Mesothelial cell of epicardium (in vitro differentiated cells): ENCODE data around the gene CDC42EP3. TPM values are rescaled to one million over a fixed set of nuclear protein-coding genes. Genes with fewer than 3 reads are reported as not detected.
A peak's percentile ranks its signal among the peaks of the same experiment; 100 is the strongest.

Experiments
- DNase-seq, 2 experiments: peaks; one replicate each; pipeline ENCODE4 v3.0.0; 2021; ENCODE audit warnings: low spot score in 2 of 2; ENCODE audit not compliant: unreplicated experiment in 2 of 2
- H3K27ac Mint-ChIP-seq: 2 replicates; pipeline ENCODE4 v1.8.0; 2021; ENCODE audit warnings: mixed read lengths
- H3K27me3 Mint-ChIP-seq: 2 replicates; pipeline ENCODE4 v1.8.0; 2021; ENCODE audit warnings: low read depth, mixed read lengths
- H3K36me3 Mint-ChIP-seq: 2 replicates; pipeline ENCODE4 v1.8.0; 2021; ENCODE audit warnings: mixed read lengths
- H3K4me1 Mint-ChIP-seq: 2 replicates; pipeline ENCODE4 v1.8.0; 2021; ENCODE audit warnings: mixed read lengths
- H3K4me3 Mint-ChIP-seq: 2 replicates; pipeline ENCODE4 v1.8.0; 2021; ENCODE audit warnings: mild to moderate bottlenecking, moderate library complexity, mixed read lengths
- H3K9me3 Mint-ChIP-seq: 2 replicates; pipeline ENCODE4 v1.8.0; 2021; ENCODE audit warnings: mixed read lengths
- total RNA-seq: library from RNA; stranded (reverse); gene quantifications from 3 replicates; pipeline ENCODE4 v1.2.1, GENCODE V29; 2021
- TF ChIP-seq, protein P1 (sequence below): fragments of 200-600 bp; sonication (generic); IDR thresholded peaks from one replicate; pipeline ENCODE4 v1.5.0; 2021; ENCODE audit warnings: antibody characterized with exemption; ENCODE audit not compliant: unreplicated experiment

CDC42EP3 gene
- total RNA-seq, 1 donor from 2014 or later: 48.7 TPM

DNA sequence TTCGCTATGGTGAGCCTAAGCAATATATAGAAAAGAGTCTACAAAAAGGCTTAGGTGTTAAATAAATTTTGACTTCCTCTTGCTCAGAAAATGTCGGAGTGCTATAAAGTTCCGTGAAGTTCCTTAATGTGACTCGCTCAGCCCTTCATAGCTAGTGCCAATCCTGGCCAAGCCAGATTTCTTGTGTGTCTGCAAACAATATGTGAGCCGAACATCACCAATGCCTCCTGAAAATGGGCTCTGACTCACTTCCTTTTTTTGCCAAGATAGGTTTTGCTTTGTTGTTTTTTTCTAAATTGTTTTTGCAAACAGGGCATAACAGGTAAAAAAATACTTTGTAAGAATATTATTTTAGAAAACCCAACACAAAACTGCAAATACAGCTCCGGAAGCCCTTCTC lies 26.1 kb downstream of the CDC42EP3 start:
- DNase-seq: no peak
- H3K4me3 Mint-ChIP-seq: no peak overlapping the region
- no peaks in the 10 kb centered on the region for H3K27me3 Mint-ChIP-seq
- TF ChIP-seq, protein P1, sequence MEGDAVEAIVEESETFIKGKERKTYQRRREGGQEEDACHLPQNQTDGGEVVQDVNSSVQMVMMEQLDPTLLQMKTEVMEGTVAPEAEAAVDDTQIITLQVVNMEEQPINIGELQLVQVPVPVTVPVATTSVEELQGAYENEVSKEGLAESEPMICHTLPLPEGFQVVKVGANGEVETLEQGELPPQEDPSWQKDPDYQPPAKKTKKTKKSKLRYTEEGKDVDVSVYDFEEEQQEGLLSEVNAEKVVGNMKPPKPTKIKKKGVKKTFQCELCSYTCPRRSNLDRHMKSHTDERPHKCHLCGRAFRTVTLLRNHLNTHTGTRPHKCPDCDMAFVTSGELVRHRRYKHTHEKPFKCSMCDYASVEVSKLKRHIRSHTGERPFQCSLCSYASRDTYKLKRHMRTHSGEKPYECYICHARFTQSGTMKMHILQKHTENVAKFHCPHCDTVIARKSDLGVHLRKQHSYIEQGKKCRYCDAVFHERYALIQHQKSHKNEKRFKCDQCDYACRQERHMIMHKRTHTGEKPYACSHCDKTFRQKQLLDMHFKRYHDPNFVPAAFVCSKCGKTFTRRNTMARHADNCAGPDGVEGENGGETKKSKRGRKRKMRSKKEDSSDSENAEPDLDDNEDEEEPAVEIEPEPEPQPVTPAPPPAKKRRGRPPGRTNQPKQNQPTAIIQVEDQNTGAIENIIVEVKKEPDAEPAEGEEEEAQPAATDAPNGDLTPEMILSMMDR: no peak
- peaks cover 12% of the 10 kb centered on the region for H3K9me3 Mint-ChIP-seq
- H3K4me1 Mint-ChIP-seq: peaks cover 26% of the 10 kb centered on the region
- H3K27ac Mint-ChIP-seq: no peak overlapping the region
- H3K36me3 Mint-ChIP-seq: peaks cover 58% of the 10 kb centered on the region

DNA sequence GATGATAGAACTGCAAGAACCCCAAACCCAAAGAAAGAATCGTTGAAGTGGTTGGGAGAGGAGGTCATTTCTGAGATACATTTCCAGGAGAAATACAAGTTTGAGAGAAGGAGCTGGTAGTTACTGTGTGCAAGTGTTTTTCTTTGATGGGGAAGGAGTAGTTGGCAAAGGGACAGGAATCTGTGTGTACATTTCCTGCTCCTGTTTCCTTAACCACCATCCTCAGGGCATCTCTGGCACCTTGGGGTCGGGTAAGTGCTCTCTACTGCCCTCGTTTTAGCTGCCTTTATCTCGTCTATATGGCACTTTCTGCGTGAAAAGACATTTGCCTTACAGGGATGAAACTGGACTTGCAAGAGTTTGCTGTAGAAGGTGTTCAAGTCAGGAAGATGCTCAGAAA lies 27.3 kb downstream of the CDC42EP3 start:
- peaks cover 26% of the 10 kb centered on the region for H3K4me1 Mint-ChIP-seq
- H3K4me3 Mint-ChIP-seq: no peak overlapping the region
- no peak for DNase-seq
- H3K27me3 Mint-ChIP-seq: no peaks in the 10 kb centered on the region
- no peak overlapping the region for H3K27ac Mint-ChIP-seq
- H3K36me3 Mint-ChIP-seq: peaks cover 55% of the 10 kb centered on the region
- TF ChIP-seq, protein P1: no peak
- peaks cover 12% of the 10 kb centered on the region for H3K9me3 Mint-ChIP-seq

DNA sequence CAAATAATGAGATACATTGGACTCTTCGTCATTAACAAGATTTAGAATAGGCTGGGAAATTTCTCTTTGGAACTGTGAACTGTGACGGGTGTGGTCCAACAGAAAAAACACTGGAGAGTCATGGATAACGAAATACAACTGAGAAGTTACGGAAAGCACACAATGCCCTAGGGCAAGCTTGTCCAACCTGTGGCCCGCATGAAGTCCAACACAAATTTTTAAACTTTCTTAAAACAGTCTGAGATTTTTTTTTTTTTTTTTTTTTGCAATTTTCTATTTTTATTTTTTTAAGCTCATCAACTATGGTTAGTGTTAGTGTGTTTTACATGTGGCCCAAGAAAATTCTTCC lies 27.7 kb downstream of the CDC42EP3 start:
- H3K27me3 Mint-ChIP-seq: no peaks in the 10 kb centered on the region
- peaks cover 12% of the 10 kb centered on the region for H3K9me3 Mint-ChIP-seq
- TF ChIP-seq, protein P1: no peak
- no peak for DNase-seq
- H3K4me3 Mint-ChIP-seq: no peak overlapping the region
- peaks cover 55% of the 10 kb centered on the region for H3K36me3 Mint-ChIP-seq
- H3K4me1 Mint-ChIP-seq: peaks cover 26% of the 10 kb centered on the region
- peak overlapping the region; percentile 87 for H3K27ac Mint-ChIP-seq

DNA sequence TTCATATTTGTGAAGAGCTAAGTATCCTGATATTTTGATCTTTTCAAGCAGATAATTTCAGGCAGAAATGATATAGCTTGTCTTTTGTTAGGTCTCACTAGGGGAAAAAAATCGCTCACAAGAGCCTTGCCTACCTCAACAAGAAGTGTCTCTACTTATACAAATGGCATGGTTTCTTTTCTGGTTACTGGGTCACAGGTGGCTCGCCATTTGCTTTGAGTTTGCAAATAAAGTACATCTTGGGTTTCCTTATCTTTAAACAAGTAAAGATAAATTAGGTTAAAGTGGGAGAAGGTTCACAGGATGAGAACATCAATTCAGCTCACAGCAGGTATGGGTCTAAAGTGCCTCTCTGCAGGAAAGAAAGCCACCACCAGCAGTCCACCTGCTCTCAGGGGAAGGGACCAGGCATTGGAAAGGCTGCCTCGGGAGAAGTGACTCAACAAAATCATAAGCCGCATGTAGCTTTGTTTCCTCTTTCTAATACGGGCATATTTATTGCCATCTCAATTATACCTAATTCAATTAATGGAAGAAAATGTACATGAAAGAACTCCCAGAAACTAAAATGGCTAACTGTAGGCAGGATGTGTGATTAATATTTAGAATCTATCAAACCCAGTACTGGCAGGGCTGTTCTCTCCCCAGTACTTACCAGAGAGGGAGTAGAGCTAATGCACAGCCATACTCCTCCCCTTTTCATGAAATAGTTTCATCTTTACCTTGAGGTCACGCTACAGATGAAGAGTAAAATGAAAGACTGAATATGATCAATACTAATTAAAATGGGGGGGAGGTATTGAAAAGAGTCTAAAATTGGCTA lies 28.3 kb downstream of the CDC42EP3 start:
- peak overlapping the region; percentile 87 for H3K27ac Mint-ChIP-seq

DNA sequence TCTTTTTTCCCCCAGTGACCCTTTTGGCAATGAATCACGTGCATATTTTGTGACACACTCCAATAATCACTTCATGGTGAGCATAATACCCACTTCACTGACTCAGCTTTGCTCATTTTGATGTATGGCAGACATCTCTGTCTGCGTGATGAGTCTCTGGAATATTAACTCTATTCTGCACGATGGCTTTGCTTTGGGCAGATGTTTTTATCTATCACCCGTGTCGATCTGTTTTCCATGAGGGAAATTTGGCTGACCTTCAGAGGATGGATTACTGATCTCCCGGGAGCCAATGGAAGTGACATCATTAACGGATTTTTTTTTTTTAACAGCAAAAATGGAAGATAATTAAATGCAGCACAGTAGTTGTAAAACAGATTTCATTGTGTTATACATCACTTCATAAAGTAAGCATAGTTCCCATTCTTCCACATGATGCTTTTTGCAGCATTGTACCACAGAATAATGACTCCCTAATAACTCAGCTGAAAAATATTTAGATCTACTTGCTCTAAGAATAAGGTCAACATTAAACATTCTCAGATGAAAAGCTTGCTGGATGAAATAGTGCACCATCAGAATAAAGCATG lies 29.8 kb downstream of the CDC42EP3 start:
- TF ChIP-seq, protein P1: no peak
- Mint-ChIP-seq H3K4me1 (peaks cover 34% of the 10 kb centered on the region), H3K27ac (peak overlapping the region; percentile 87), H3K4me3 (no peak overlapping the region), H3K9me3 (no peaks in the 10 kb centered on the region), H3K36me3 (peaks cover 37% of the 10 kb centered on the region), H3K27me3 (no peaks in the 10 kb centered on the region)
- no peak for DNase-seq

More for the DNA sequence above, 28.3 kb downstream of the CDC42EP3 start:
- Mint-ChIP-seq H3K36me3 (peaks cover 51% of the 10 kb centered on the region), H3K4me1 (peaks cover 28% of the 10 kb centered on the region), H3K9me3 (peaks cover 10% of the 10 kb centered on the region), H3K4me3 (no peak overlapping the region), H3K27me3 (no peaks in the 10 kb centered on the region)
- TF ChIP-seq, protein P1: no peak
- no peak for DNase-seq
